HepG2 (cell line): ENCODE data around the gene MRFAP1.

Experiments
- CREB3 ChIP-seq: sonication (generic); formaldehyde crosslinking; IDR thresholded peaks from 2 replicates; pipeline ENCODE4 v1.5.0; 2020; ENCODE audit warnings: missing genetic modification reagents
- ELF4 ChIP-seq: sonication (generic); formaldehyde crosslinking; IDR thresholded peaks from 2 replicates; pipeline ENCODE4 v1.5.0; 2020; ENCODE audit warnings: missing genetic modification reagents, mild to moderate bottlenecking, moderate library complexity, borderline replicate concordance
- MTERF4 ChIP-seq: sonication (generic); formaldehyde crosslinking; IDR thresholded peaks from 2 replicates; pipeline ENCODE4 v1.8.0; 2023; ENCODE audit warnings: mild to moderate bottlenecking, missing genetic modification reagents
- SNRNP70 ChIP-seq: fragments of 200-400 bp; formaldehyde crosslinking; IDR thresholded peaks from 2 replicates; pipeline ENCODE4 v1.6.1; 2017; ENCODE audit warnings: mild to moderate bottlenecking, low read depth, low read length, moderate library complexity
- ZBTB40 ChIP-seq, 2 experiments: fragments of 450-650 bp in 1 of 2; sonication (generic) in 1 of 2; formaldehyde crosslinking in 1 of 2; IDR thresholded peaks; 2 replicates each; pipeline versions ENCODE4 v1.6.1 to v1.8.0; 2016 to 2022; ENCODE audit warnings: antibody characterized with exemption in 1 of 2, mild to moderate bottlenecking in 1 of 2, missing genetic modification reagents in 1 of 2

- TF ChIP-seq CREB3 (CRISPR knock-in tag) (no peak), SNRNP70 (no peak), MTERF4 (CRISPR knock-in tag) (no peak), ELF4 (CRISPR knock-in tag) (no peak), ZBTB40 (IDR thresholded peaks at IDR 0.05) (no peak), ZBTB40 (CRISPR knock-in tag; IDR thresholded peaks at IDR 0.05) (no peak)
Observed at GRCh38 chr4:6598641-6599040, 41.8 kb upstream of the MRFAP1 start.
